A549 (cell line): ENCODE measurements around the gene RIN3. TPM values are rescaled to one million over a fixed set of nuclear protein-coding genes. Genes with fewer than 3 reads are reported as not detected.
A peak's percentile ranks its signal among the peaks of the same experiment; 100 is the strongest.

ENCODE experiments used
- ATAC-seq, 2 experiments: fragments of 200-7000 bp in 1 of 2; fragments of >200 bp in 1 of 2; cut with Nextera tagmentation in 1 of 2; cut with Tn5 transposase in 1 of 2; 3 replicates each; pipeline versions ENCODE4 v1.8.0 to v1.9.1; 2018 to 2020; ENCODE audit warnings: mild to moderate bottlenecking in 1 of 2, moderate library complexity in 1 of 2
- CTCF ChIA-PET: fragments of 300-600 bp; sonication (Branson Sonifier 250); formaldehyde crosslinking; extraction: SDS; loops from one replicate; lab custom pipeline; 2021; ENCODE audit warnings: antibody characterized with exemption, inconsistent platforms; lab: Yijun Ruan, JAX
- POLR2A ChIA-PET: fragments of 350-600 bp; formaldehyde crosslinking; extraction: SDS; loops from one replicate; lab custom pipeline; 2021; ENCODE audit warnings: antibody characterized with exemption, inconsistent platforms; lab: Yijun Ruan, JAX
- DNase-seq, 2 experiments: peaks; one replicate each; pipeline versions ENCODE4 v3.0.0 to v3.0.0-alpha.2; 2011 to 2016; ENCODE audit warnings: low read depth in 1 of 2, low spot score in 1 of 2
- FAIRE-seq: peaks from 2 replicates; lab custom pipeline; 2011; peaks lifted over from hg19 to GRCh38; lab: Jason Lieb, UNC
- H3K27ac ChIP-seq, 2 experiments: fragments of >200 bp; sonication (Bioruptor Twin); formaldehyde crosslinking; 3 replicates each; pipeline ENCODE4 v1.5.1; 2016 to 2017
- H3K4me1 ChIP-seq: fragments of >200 bp; sonication (Bioruptor Twin); formaldehyde crosslinking; 3 replicates; pipeline ENCODE4 v1.6.1; 2016
- H3K4me2 ChIP-seq: fragments of >200 bp; sonication (Bioruptor Twin); formaldehyde crosslinking; 3 replicates; pipeline ENCODE4 v1.6.1; 2016
- H3K4me3 ChIP-seq: fragments of >200 bp; sonication (Bioruptor Twin); formaldehyde crosslinking; 3 replicates; pipeline ENCODE4 v1.5.1; 2016
- H3K9me3 ChIP-seq: fragments of >200 bp; sonication (Bioruptor Twin); formaldehyde crosslinking; 3 replicates; pipeline ENCODE4 v1.6.1; 2016
- CBX8 ChIP-seq: fragments of 200-600 bp; sonication (generic); IDR thresholded peaks from 2 replicates; pipeline ENCODE4 v1.6.1; 2016
- CEBPB ChIP-seq, 2 experiments: fragments of >200 bp in 1 of 2; sonication (Bioruptor Twin) in 1 of 2; formaldehyde crosslinking in 1 of 2; IDR thresholded peaks; 2 replicates each; pipeline ENCODE4 v1.6.1; 2012 to 2016
- E2F6 ChIP-seq: IDR thresholded peaks from 2 replicates; pipeline ENCODE4 v1.6.1; 2012; ENCODE audit warnings: low read depth, borderline replicate concordance
- EHMT2 ChIP-seq: fragments of 200-600 bp; sonication (generic); IDR thresholded peaks from 2 replicates; pipeline ENCODE4 v1.6.1; 2016; ENCODE audit warnings: antibody characterized with exemption, low read depth, mild to moderate bottlenecking, moderate library complexity
- EP300 ChIP-seq, 2 experiments: fragments of >200 bp; sonication (Bioruptor Twin); formaldehyde crosslinking; IDR thresholded peaks; 2 replicates in 1 of 2; 3 replicates in 1 of 2; pipeline ENCODE4 v1.6.1; 2016 to 2017
- ESRRA ChIP-seq: fragments of 150-350 bp; IDR thresholded peaks from 2 replicates; pipeline ENCODE4 v1.6.1; 2014; ENCODE audit warnings: mild to moderate bottlenecking, low read length, borderline replicate concordance
- FOSB ChIP-seq: fragments of 250-450 bp; sonication (Bioruptor Pico); IDR thresholded peaks from 2 replicates; pipeline ENCODE4 v1.5.0; 2020; ENCODE audit warnings: mild to moderate bottlenecking, moderate library complexity
- FOSL2 ChIP-seq, 2 experiments: fragments of 450-650 bp in 1 of 2; fragments of >200 bp in 1 of 2; sonication (Bioruptor Twin) in 1 of 2; formaldehyde crosslinking; IDR thresholded peaks; 2 replicates each; pipeline versions ENCODE4 v1.5.0 to v1.6.1; 2016 to 2020; ENCODE audit warnings: mild to moderate bottlenecking in 1 of 2, moderate library complexity in 1 of 2
- HOXB13 ChIP-seq: fragments of 250-450 bp; sonication (Bioruptor Pico); IDR thresholded peaks from 2 replicates; pipeline ENCODE4 v1.5.0; 2020; ENCODE audit warnings: low read depth, mild to moderate bottlenecking, moderate library complexity
- HOXB5 ChIP-seq: fragments of 250-450 bp; sonication (Bioruptor Pico); IDR thresholded peaks from 2 replicates; pipeline ENCODE4 v1.5.0; 2020; ENCODE audit warnings: mild to moderate bottlenecking, moderate library complexity
- JUNB ChIP-seq: fragments of >200 bp; sonication (Bioruptor Twin); formaldehyde crosslinking; IDR thresholded peaks from 2 replicates; pipeline ENCODE4 v1.6.1; 2016
- KDM5A ChIP-seq: fragments of 200-600 bp; sonication (generic); IDR thresholded peaks from 2 replicates; pipeline ENCODE4 v1.6.1; 2016; ENCODE audit warnings: antibody characterized with exemption, mild to moderate bottlenecking
- MAFK ChIP-seq: fragments of 450-650 bp; IDR thresholded peaks from 2 replicates; pipeline ENCODE4 v1.6.1; 2014; ENCODE audit not compliant: partially characterized antibody
- MAX ChIP-seq: IDR thresholded peaks from 2 replicates; pipeline ENCODE4 v1.6.1; 2012
- MAZ ChIP-seq: fragments of 150-350 bp; IDR thresholded peaks from 2 replicates; pipeline ENCODE4 v1.6.1; 2014; ENCODE audit warnings: antibody characterized with exemption, low read depth, low read length, borderline replicate concordance
- NR3C1 ChIP-seq: fragments of >200 bp; sonication (Bioruptor Twin); formaldehyde crosslinking; IDR thresholded peaks from 3 replicates; pipeline ENCODE4 v1.6.1; 2017
- RCOR1 ChIP-seq: fragments of 150-350 bp; IDR thresholded peaks from 2 replicates; pipeline ENCODE4 v1.6.1; 2014; ENCODE audit warnings: antibody characterized with exemption, low read length, low read depth
- REST ChIP-seq: fragments of 200-600 bp; sonication (generic); IDR thresholded peaks from 2 replicates; pipeline ENCODE4 v1.6.1; 2016; ENCODE audit warnings: antibody characterized with exemption, mild to moderate bottlenecking, moderate library complexity
- RNF2 ChIP-seq: fragments of 200-600 bp; sonication (generic); IDR thresholded peaks from 2 replicates; pipeline ENCODE4 v1.6.1; 2016; ENCODE audit warnings: low read depth, mild to moderate bottlenecking, antibody characterized with exemption, moderate library complexity, borderline replicate concordance
- TFCP2L1 ChIP-seq: fragments of 250-450 bp; sonication (Bioruptor Pico); IDR thresholded peaks from 2 replicates; pipeline ENCODE4 v1.5.0; 2021; ENCODE audit warnings: mild to moderate bottlenecking
- TP53 ChIP-seq: fragments of 250-450 bp; sonication (Bioruptor Pico); IDR thresholded peaks from 2 replicates; pipeline ENCODE4 v1.5.0; 2021; ENCODE audit warnings: mild to moderate bottlenecking, moderate library complexity
- ZSCAN20 ChIP-seq: fragments of 250-450 bp; sonication (Bioruptor Pico); IDR thresholded peaks from 2 replicates; pipeline ENCODE4 v1.8.0; 2022; ENCODE audit warnings: mild to moderate bottlenecking, moderate library complexity
- WGBS: methylation state at CpG from one replicate; pipeline ENCODE4 v1.1.6; 2017; ENCODE audit errors: missing lambda C conversion rate; 5-methylcytosine and 5-hydroxymethylcytosine counted together
- polyA plus RNA-seq, 4 experiments: library from polyadenylated mRNA; depleted of rRNA in 3 of 4; stranded (reverse); fragments of >200 nt; fragmentation: RNase III in 1 of 4; extraction: RNeasy Plus Mini Kit Qiagen cat#74134 plus additional on column Dnase treatment in 1 of 4; gene quantifications; 2 replicates in 3 of 4; 3 replicates in 1 of 4; pipeline ENCODE4 v1.2.3, GENCODE V29; 2011 to 2017
- TF ChIP-seq, protein P1 (sequence below): fragments of >200 bp; sonication (Bioruptor Twin); formaldehyde crosslinking; IDR thresholded peaks from 3 replicates; pipeline ENCODE4 v1.6.1; 2016

Gene RIN3
- polyA plus RNA-seq, 2 of the 4 experiments (the other 2 are of a cell fraction), result 5.6 to 14.5 TPM

GRCh38 chr14:92465353-92466055 lies 48.1 kb upstream of the RIN3 start:
- no peak for FAIRE-seq
- no peak for ATAC-seq
- CTCF ChIA-PET, result interaction anchor here (0.8 to 3.9 kb wide), 4 partner anchors 9 to 138 kb away, joined by 3 to 27 read pairs (median 5); no protein-coding TSS in a partner anchor

GRCh38 chr14:92466059-92466458 lies 47.5 kb upstream of the RIN3 start:
- DNase-seq (no peak), FAIRE-seq (no peak), ATAC-seq (no peak)
- Histone ChIP-seq H3K9me3 (peaks cover 17% of the 10 kb centered on the region), H3K4me2 (no peak overlapping the region), H3K4me3 (no peak overlapping the region), H3K27ac (no peak overlapping the region), H3K4me1 (peaks cover 8% of the 10 kb centered on the region)
- POLR2A ChIA-PET, result no interaction called here
- CTCF ChIA-PET, result interaction anchor here (2.5 to 3.9 kb wide), 2 partner anchors 10 to 15 kb away, joined by 7 to 27 read pairs; no protein-coding TSS in a partner anchor
- TF ChIP-seq HOXB5 (CRISPR knock-in tag) (no peak), EHMT2 (no peak), MAZ (no peak), MAFK (peak; percentile 6), CBX8 (no peak), MAX (no peak), ESRRA (no peak)
- 75% methylated on average over 3 of the region's 3 CpGs for WGBS

More at GRCh38 chr14:92465353-92466055, 48.1 kb upstream of the RIN3 start:
- Histone ChIP-seq H3K4me1 (0 out of 3 replicates have a peak, but pooled peaks cover 4% of the 10 kb centered on the region), H3K4me2 (no peak overlapping the region), H3K4me3 (no peak overlapping the region), H3K9me3 (peaks cover 17% of the 10 kb centered on the region), H3K27ac (0 out of 6 replicates have a peak overlapping the region, but pooled peaks of 1 of the 2 experiments have one; percentile 22)
- TF ChIP-seq RNF2 (no peak), ZSCAN20 (CRISPR knock-in tag) (no peak), CEBPB (IDR thresholded peaks at IDR 0.05) (no peak), FOSB (CRISPR knock-in tag) (no peak), TP53 (CRISPR knock-in tag) (no peak), TFCP2L1 (CRISPR knock-in tag) (no peak)
- TF ChIP-seq, protein P1, sequence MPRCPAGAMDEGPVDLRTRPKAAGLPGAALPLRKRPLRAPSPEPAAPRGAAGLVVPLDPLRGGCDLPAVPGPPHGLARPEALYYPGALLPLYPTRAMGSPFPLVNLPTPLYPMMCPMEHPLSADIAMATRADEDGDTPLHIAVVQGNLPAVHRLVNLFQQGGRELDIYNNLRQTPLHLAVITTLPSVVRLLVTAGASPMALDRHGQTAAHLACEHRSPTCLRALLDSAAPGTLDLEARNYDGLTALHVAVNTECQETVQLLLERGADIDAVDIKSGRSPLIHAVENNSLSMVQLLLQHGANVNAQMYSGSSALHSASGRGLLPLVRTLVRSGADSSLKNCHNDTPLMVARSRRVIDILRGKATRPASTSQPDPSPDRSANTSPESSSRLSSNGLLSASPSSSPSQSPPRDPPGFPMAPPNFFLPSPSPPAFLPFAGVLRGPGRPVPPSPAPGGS, result no peak
- no peak for DNase-seq
- POLR2A ChIA-PET, result interaction anchor here (0.6 kb wide), 1 partner anchor 61 kb away, joined by 5 read pairs; no protein-coding TSS in a partner anchor
- 72% methylated on average over 13 of the region's 13 CpGs for WGBS

DNA sequence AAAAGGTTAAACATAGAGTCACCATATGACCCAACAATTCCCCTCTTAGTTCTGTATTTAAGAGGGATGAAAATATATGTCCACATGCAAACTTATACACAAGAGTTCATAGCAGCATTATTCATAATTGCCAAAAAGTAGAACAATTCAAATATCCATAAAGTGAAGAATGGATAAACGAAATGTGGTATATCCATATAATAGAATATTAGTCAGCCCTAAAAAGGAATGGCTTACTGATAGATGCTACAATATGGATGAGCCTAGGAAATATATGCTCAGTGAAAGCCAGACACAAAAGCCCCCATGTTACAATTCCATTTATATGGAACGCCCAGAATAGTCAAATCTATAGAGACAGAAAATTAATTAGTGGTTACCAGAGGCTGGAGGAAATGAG lies 44.1 kb upstream of the RIN3 start:
- ChIA-PET POLR2A (no interaction called here), CTCF (no interaction called here)
- Histone ChIP-seq H3K4me2 (no peak overlapping the region), H3K27ac (no peak overlapping the region), H3K9me3 (peaks cover 17% of the 10 kb centered on the region), H3K4me1 (peaks cover 42% of the 10 kb centered on the region), H3K4me3 (no peak overlapping the region)
- no peak for TF ChIP-seq EP300 (IDR thresholded peaks at IDR 0.05)
- TF ChIP-seq FOSL2 (IDR thresholded peaks at IDR 0.05), result no peak
- no peak for TF ChIP-seq FOSL2 (CRISPR knock-in tag; IDR thresholded peaks at IDR 0.05)
- FAIRE-seq (no peak), DNase-seq (no peak), ATAC-seq (no peak)
- 83% methylated on average over 2 of the region's 2 CpGs for WGBS

DNA sequence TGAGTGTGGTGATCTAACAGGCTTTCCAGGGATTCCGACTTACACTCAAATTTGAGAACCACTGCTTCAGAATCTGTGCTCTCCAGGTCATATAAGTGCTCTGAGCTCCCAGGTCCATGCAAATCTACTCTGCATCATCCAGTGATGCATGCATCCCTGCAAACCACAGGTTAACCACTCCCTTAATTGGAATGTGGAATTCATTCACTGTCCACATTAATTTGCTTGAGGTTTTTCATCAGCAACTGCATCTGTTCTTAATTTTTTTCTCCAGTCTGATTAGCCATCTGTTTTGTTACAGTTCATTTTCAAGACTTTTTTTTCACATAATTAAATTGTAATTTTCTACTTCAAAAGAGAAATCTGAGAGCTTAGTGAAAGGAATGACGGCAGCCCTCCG lies 43.4 kb upstream of the RIN3 start:
- DNase-seq (peak in 1 of 2 experiments; percentile 50), FAIRE-seq (no peak), ATAC-seq (no peak)
- ChIA-PET CTCF (interaction anchor here (1.5 kb wide), 1 partner anchor 11 kb away, joined by 4 read pairs; no protein-coding TSS in a partner anchor), POLR2A (no interaction called here)
- Histone ChIP-seq H3K4me3 (no peak overlapping the region), H3K27ac (peak overlapping the region in 1 of 2 experiments; percentile 86; a peak in 4 of 6 replicates), H3K9me3 (peaks cover 17% of the 10 kb centered on the region), H3K4me2 (0 out of 3 replicates have a peak overlapping the region, but pooled peaks have one; percentile 7), H3K4me1 (peaks cover 42% of the 10 kb centered on the region)
- WGBS, result 94% methylated on average over 3 of the region's 3 CpGs
- TF ChIP-seq NR3C1 (no peak), REST (no peak), HOXB13 (CRISPR knock-in tag) (no peak), RCOR1 (no peak), JUNB (no peak), E2F6 (no peak), KDM5A (no peak)
- TF ChIP-seq, protein P1, result no peak
